HepG2 (cell line): ENCODE measurements around the gene MIA. TPM values are rescaled to one million over a fixed set of nuclear protein-coding genes. Genes with fewer than 3 reads are reported as not detected.
A peak's percentile ranks its signal among the peaks of the same experiment; 100 is the strongest.

ENCODE experiments used
- ADNP ChIP-seq: sonication (generic); formaldehyde crosslinking; IDR thresholded peaks from 2 replicates; pipeline ENCODE4 v1.4.0; 2020; ENCODE audit warnings: missing genetic modification reagents
- CBX5 ChIP-seq: sonication (generic); formaldehyde crosslinking; IDR thresholded peaks from 2 replicates; pipeline ENCODE4 v1.4.0; 2020; ENCODE audit warnings: missing genetic modification reagents, borderline replicate concordance
- EEA1 ChIP-seq: sonication (generic); formaldehyde crosslinking; IDR thresholded peaks from 2 replicates; pipeline ENCODE4 v1.5.1; 2020; ENCODE audit warnings: mild to moderate bottlenecking, missing genetic modification reagents, borderline replicate concordance
- HNRNPK ChIP-seq: fragments of 200-400 bp; formaldehyde crosslinking; IDR thresholded peaks from 2 replicates; pipeline ENCODE4 v1.6.1; 2018; ENCODE audit warnings: low read length, low read depth, moderate library complexity, mild to moderate bottlenecking; ENCODE audit not compliant: poor library complexity, severe bottlenecking
- HNRNPLL ChIP-seq: fragments of 200-400 bp; formaldehyde crosslinking; IDR thresholded peaks from 2 replicates; pipeline ENCODE4 v1.6.1; 2017; ENCODE audit warnings: mild to moderate bottlenecking, low read depth, low read length; ENCODE audit not compliant: poor library complexity, severe bottlenecking
- KAT8 ChIP-seq: IDR thresholded peaks from 2 replicates; pipeline ENCODE4 v1.6.1; 2016; ENCODE audit warnings: missing genetic modification reagents, missing compliant biosample characterization
- PHF20 ChIP-seq: sonication (generic); formaldehyde crosslinking; IDR thresholded peaks from 2 replicates; pipeline ENCODE4 v1.5.0; 2020; ENCODE audit warnings: mild to moderate bottlenecking, missing genetic modification reagents
- PHF8 ChIP-seq: sonication (generic); formaldehyde crosslinking; IDR thresholded peaks from 2 replicates; pipeline ENCODE4 v1.5.0; 2020; ENCODE audit warnings: missing genetic modification reagents
- TARDBP ChIP-seq: sonication (generic); formaldehyde crosslinking; IDR thresholded peaks from 2 replicates; pipeline ENCODE4 v1.8.0; 2022; ENCODE audit warnings: mild to moderate bottlenecking, missing genetic modification reagents
- YY1 ChIP-seq: IDR thresholded peaks from 2 replicates; pipeline ENCODE4 v1.6.1; 2011; ENCODE audit warnings: low read length, low read depth, moderate library complexity, mild to moderate bottlenecking; ENCODE audit not compliant: insufficient read depth, insufficient replicate concordance
- ZFP36L2 ChIP-seq: sonication (generic); formaldehyde crosslinking; IDR thresholded peaks from 2 replicates; pipeline ENCODE4 v1.4.0; 2020; ENCODE audit warnings: missing genetic modification reagents
- ZNF264 ChIP-seq: sonication (generic); formaldehyde crosslinking; IDR thresholded peaks from 2 replicates; pipeline ENCODE4 v1.4.0; 2020; ENCODE audit warnings: missing genetic modification reagents
- ZNF354B ChIP-seq: sonication (generic); formaldehyde crosslinking; IDR thresholded peaks from 2 replicates; pipeline ENCODE4 v1.8.0; 2022; ENCODE audit warnings: mild to moderate bottlenecking, missing genetic modification reagents
- ZNF484 ChIP-seq: sonication (generic); formaldehyde crosslinking; IDR thresholded peaks from 2 replicates; pipeline ENCODE4 v1.5.1; 2020; ENCODE audit warnings: mild to moderate bottlenecking, low read depth, missing genetic modification reagents, borderline replicate concordance
- ZNF563 ChIP-seq: sonication (generic); formaldehyde crosslinking; IDR thresholded peaks from 2 replicates; pipeline ENCODE4 v1.8.0; 2022; ENCODE audit warnings: mild to moderate bottlenecking, moderate library complexity, missing genetic modification reagents
- polyA plus RNA-seq, 8 experiments: library from polyadenylated mRNA; depleted of rRNA in 3 of 8; stranded (reverse) in 7 of 8; unstranded in 1 of 8; fragments of >200 nt; fragmentation: Illumina TruSeq in 4 of 8; extraction: Trizol in 4 of 8; gene quantifications; 2 replicates each; pipeline versions ENCODE4 v1.2.1 to v1.2.3, GENCODE V29; 2011 to 2016; ENCODE audit warnings: low read depth in 4 of 8, missing spikeins in 1 of 8, mixed read lengths in 1 of 8; ENCODE audit not compliant: insufficient read depth in 1 of 8
- total RNA-seq, 5 experiments: library from RNA; depleted of rRNA; stranded (reverse); fragments of >200 nt; fragmentation: Illumina TruSeq; extraction: Trizol; gene quantifications; 2 replicates each; pipeline ENCODE4 v1.2.3, GENCODE V29; 2016; ENCODE audit warnings: low read depth in 1 of 5
- TF ChIP-seq, protein P1 (sequence below): sonication (generic); formaldehyde crosslinking; IDR thresholded peaks from 2 replicates; pipeline ENCODE4 v1.4.0; 2020; ENCODE audit warnings: mild to moderate bottlenecking, missing genetic modification reagents
- TF ChIP-seq, protein P2 (sequence below): sonication (generic); formaldehyde crosslinking; IDR thresholded peaks from 2 replicates; pipeline ENCODE4 v1.4.0; 2020; ENCODE audit warnings: missing genetic modification reagents
- TF ChIP-seq, protein P3 (sequence below): sonication (generic); formaldehyde crosslinking; IDR thresholded peaks from 2 replicates; pipeline ENCODE4 v1.4.0; 2020; ENCODE audit warnings: missing genetic modification reagents
- TF ChIP-seq, protein P4 (sequence below), 2 experiments: fragments of 450-650 bp in 1 of 2; sonication (generic) in 1 of 2; formaldehyde crosslinking; IDR thresholded peaks; 2 replicates each; pipeline versions ENCODE4 v1.5.0 to v1.8.0; 2020 to 2022; ENCODE audit warnings: mild to moderate bottlenecking in 1 of 2, missing genetic modification reagents in 1 of 2

MIA gene
- total and polyA plus RNA-seq, 2 of the 13 experiments (the other 11 are each of a cell fraction or from before 2014, with no cell fraction given), result 0.61 TPM; not detected in 1

DNA sequence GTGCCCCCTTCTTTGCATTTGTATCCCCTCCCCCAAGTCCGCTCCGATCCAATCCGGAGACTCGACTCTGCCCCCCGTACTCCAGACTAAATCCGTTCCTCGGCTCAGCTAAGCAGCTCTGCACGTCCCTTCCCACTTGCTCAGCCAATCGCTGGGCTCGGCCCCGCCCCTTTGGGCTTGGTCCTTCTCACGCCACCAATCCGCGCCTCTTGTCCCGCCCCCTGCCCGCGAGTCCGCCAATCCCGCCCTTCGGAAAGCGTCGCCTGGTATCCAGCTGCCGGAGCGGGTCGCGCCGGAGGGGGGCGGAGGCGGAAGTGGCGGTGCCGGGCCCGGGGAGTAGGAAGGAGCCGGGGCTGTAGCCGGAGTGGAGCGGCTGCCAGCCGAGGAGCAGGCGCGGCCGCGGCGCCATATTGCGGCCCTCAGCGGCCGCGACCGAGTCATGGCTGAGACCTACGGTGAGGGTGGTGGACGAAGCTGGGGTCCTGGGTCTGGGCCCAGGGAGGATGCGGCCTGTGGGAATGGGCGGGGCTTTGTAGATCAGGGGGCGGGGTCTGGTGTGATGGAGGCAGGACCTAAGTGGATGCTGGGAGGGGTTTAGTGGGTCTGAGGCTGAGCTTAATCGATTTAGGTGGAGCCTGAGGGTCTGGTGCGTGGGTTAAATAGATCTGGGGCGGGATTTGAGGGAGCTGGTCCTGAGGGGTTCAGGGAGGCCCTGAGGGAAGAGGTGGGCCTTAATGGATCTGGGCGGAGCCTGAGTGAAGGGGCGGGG is 2.8 kb downstream of the MIA start, which contains the start of gene RAB4B (continued):
- TF ChIP-seq, protein P1, sequence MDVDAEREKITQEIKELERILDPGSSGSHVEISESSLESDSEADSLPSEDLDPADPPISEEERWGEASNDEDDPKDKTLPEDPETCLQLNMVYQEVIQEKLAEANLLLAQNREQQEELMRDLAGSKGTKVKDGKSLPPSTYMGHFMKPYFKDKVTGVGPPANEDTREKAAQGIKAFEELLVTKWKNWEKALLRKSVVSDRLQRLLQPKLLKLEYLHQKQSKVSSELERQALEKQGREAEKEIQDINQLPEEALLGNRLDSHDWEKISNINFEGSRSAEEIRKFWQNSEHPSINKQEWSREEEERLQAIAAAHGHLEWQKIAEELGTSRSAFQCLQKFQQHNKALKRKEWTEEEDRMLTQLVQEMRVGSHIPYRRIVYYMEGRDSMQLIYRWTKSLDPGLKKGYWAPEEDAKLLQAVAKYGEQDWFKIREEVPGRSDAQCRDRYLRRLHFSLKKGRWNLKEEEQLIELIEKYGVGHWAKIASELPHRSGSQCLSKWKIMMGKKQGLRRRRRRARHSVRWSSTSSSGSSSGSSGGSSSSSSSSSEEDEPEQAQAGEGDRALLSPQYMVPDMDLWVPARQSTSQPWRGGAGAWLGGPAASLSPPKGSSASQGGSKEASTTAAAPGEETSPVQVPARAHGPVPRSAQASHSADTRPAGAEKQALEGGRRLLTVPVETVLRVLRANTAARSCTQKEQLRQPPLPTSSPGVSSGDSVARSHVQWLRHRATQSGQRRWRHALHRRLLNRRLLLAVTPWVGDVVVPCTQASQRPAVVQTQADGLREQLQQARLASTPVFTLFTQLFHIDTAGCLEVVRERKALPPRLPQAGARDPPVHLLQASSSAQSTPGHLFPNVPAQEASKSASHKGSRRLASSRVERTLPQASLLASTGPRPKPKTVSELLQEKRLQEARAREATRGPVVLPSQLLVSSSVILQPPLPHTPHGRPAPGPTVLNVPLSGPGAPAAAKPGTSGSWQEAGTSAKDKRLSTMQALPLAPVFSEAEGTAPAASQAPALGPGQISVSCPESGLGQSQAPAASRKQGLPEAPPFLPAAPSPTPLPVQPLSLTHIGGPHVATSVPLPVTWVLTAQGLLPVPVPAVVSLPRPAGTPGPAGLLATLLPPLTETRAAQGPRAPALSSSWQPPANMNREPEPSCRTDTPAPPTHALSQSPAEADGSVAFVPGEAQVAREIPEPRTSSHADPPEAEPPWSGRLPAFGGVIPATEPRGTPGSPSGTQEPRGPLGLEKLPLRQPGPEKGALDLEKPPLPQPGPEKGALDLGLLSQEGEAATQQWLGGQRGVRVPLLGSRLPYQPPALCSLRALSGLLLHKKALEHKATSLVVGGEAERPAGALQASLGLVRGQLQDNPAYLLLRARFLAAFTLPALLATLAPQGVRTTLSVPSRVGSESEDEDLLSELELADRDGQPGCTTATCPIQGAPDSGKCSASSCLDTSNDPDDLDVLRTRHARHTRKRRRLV (CRISPR knock-in tag), result no peak
- TF ChIP-seq ZNF484 (CRISPR knock-in tag) (no peak), ZNF354B (CRISPR knock-in tag) (no peak), PHF8 (CRISPR knock-in tag) (peak; percentile 74), HNRNPK (peak; percentile 80), ZNF264 (CRISPR knock-in tag) (no peak), EEA1 (CRISPR knock-in tag) (0 out of 2 replicates have a peak, but pooled peaks have one; percentile 40), HNRNPLL (peak; percentile 79), ZFP36L2 (CRISPR knock-in tag) (no peak), PHF20 (CRISPR knock-in tag) (peak; percentile 71), KAT8 (CRISPR knock-in tag) (peak; percentile 91), ADNP (CRISPR knock-in tag) (no peak), ZNF563 (CRISPR knock-in tag) (no peak), YY1 (peak; percentile 85), TARDBP (CRISPR knock-in tag) (peak; percentile 67; the same call in 1 of the 2 replicates), CBX5 (CRISPR knock-in tag) (no peak)
- TF ChIP-seq, protein P2, sequence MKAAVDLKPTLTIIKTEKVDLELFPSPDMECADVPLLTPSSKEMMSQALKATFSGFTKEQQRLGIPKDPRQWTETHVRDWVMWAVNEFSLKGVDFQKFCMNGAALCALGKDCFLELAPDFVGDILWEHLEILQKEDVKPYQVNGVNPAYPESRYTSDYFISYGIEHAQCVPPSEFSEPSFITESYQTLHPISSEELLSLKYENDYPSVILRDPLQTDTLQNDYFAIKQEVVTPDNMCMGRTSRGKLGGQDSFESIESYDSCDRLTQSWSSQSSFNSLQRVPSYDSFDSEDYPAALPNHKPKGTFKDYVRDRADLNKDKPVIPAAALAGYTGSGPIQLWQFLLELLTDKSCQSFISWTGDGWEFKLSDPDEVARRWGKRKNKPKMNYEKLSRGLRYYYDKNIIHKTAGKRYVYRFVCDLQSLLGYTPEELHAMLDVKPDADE (CRISPR knock-in tag), result no peak
- TF ChIP-seq, protein P3, sequence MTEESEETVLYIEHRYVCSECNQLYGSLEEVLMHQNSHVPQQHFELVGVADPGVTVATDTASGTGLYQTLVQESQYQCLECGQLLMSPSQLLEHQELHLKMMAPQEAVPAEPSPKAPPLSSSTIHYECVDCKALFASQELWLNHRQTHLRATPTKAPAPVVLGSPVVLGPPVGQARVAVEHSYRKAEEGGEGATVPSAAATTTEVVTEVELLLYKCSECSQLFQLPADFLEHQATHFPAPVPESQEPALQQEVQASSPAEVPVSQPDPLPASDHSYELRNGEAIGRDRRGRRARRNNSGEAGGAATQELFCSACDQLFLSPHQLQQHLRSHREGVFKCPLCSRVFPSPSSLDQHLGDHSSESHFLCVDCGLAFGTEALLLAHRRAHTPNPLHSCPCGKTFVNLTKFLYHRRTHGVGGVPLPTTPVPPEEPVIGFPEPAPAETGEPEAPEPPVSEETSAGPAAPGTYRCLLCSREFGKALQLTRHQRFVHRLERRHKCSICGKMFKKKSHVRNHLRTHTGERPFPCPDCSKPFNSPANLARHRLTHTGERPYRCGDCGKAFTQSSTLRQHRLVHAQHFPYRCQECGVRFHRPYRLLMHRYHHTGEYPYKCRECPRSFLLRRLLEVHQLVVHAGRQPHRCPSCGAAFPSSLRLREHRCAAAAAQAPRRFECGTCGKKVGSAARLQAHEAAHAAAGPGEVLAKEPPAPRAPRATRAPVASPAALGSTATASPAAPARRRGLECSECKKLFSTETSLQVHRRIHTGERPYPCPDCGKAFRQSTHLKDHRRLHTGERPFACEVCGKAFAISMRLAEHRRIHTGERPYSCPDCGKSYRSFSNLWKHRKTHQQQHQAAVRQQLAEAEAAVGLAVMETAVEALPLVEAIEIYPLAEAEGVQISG (CRISPR knock-in tag), result peak; percentile 44; the same call in 1 of the 2 replicates
- TF ChIP-seq, protein P4, sequence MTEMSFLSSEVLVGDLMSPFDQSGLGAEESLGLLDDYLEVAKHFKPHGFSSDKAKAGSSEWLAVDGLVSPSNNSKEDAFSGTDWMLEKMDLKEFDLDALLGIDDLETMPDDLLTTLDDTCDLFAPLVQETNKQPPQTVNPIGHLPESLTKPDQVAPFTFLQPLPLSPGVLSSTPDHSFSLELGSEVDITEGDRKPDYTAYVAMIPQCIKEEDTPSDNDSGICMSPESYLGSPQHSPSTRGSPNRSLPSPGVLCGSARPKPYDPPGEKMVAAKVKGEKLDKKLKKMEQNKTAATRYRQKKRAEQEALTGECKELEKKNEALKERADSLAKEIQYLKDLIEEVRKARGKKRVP (CRISPR knock-in tag; IDR thresholded peaks at IDR 0.05), result no peak
